SK-N-SH (cell line): ENCODE data around the gene RNF167. TPM values are rescaled to one million over a fixed set of nuclear protein-coding genes. Genes with fewer than 3 reads are reported as not detected.
A peak's percentile ranks its signal among the peaks of the same experiment; 100 is the strongest.

Experiments used
- CTCF ChIA-PET: fragments of 300-600, 350-600 bp; formaldehyde crosslinking; extraction: SDS; loops from one replicate; lab custom pipeline; 2021; lab: Yijun Ruan, JAX
- POLR2A ChIA-PET: fragments of 350-600 bp; sonication (Branson Sonifier 250); formaldehyde crosslinking; extraction: SDS; loops from one replicate; lab custom pipeline; 2020; ENCODE audit warnings: antibody characterized with exemption, inconsistent platforms; lab: Yijun Ruan, JAX
- DNase-seq: peaks from one replicate; pipeline ENCODE4 v3.0.0; 2012
- H2AFZ ChIP-seq: fragments of 200-600 bp; sonication (generic); 2 replicates; pipeline ENCODE4 v1.8.1; 2016; ENCODE audit warnings: antibody characterized with exemption, mild to moderate bottlenecking, low read depth
- H3F3A ChIP-seq: fragments of 200-600 bp; sonication (generic); replicated peaks from 2 replicates; pipeline ENCODE3; 2016; ENCODE audit warnings: antibody characterized with exemption, mild to moderate bottlenecking; ENCODE audit not compliant: insufficient read depth
- H3K27ac ChIP-seq, 2 experiments: fragments of 200-500 bp in 1 of 2; fragments of 200-600 bp in 1 of 2; sonication (Bioruptor generic) in 1 of 2; sonication (generic), shearing (Covaris generic) in 1 of 2; 2 replicates each; pipeline versions ENCODE4 v1.5.1 to v1.6.1; 2014 to 2016; ENCODE audit warnings: low read depth in 2 of 2, inconsistent platforms in 1 of 2, low read length in 1 of 2, mild to moderate bottlenecking in 1 of 2, mixed read lengths in 1 of 2
- H3K27me3 ChIP-seq: fragments of 200-600 bp; sonication (generic), shearing (Covaris generic); 2 replicates; pipeline ENCODE4 v1.6.1; 2016; ENCODE audit warnings: mixed run types; ENCODE audit not compliant: insufficient read depth
- H3K36me3 ChIP-seq, 2 experiments: fragments of 200-500 bp in 1 of 2; fragments of 200-600 bp in 1 of 2; sonication (Bioruptor generic) in 1 of 2; sonication (generic) in 1 of 2; replicated peaks in 1 of 2; 2 replicates each; pipeline versions ENCODE3 to v1.5.1; 2014 to 2016; ENCODE audit warnings: low read length in 1 of 2, mild to moderate bottlenecking in 1 of 2; ENCODE audit not compliant: insufficient read depth in 2 of 2, control insufficient read depth in 1 of 2
- H3K4me1 ChIP-seq, 2 experiments: fragments of 200-500 bp in 1 of 2; fragments of 200-600 bp in 1 of 2; sonication (Bioruptor generic) in 1 of 2; sonication (generic), shearing (Covaris generic) in 1 of 2; 2 replicates each; pipeline versions ENCODE4 v1.5.1 to v1.6.1; 2014 to 2016; ENCODE audit warnings: low read depth in 1 of 2, low read length in 1 of 2, mixed run types in 1 of 2; ENCODE audit not compliant: insufficient read depth in 2 of 2, control insufficient read depth in 1 of 2
- H3K4me2 ChIP-seq: fragments of 200-600 bp; sonication (generic), shearing (Covaris generic); 2 replicates; pipeline ENCODE4 v1.6.1; 2017; ENCODE audit warnings: mixed run types
- H3K4me3 ChIP-seq, 2 experiments: fragments of 200-500 bp in 1 of 2; fragments of 200-600 bp in 1 of 2; sonication (Bioruptor generic) in 1 of 2; sonication (generic), shearing (Covaris generic) in 1 of 2; 2 replicates each; pipeline versions ENCODE4 v1.5.1 to v1.8.1; 2014 to 2016; ENCODE audit warnings: low read depth in 2 of 2, inconsistent platforms in 1 of 2, low read length in 1 of 2, mild to moderate bottlenecking in 1 of 2, mixed read lengths in 1 of 2, moderate library complexity in 1 of 2
- H3K79me2 ChIP-seq: fragments of 200-600 bp; sonication (generic); 2 replicates; pipeline ENCODE4 v1.8.1; 2017; ENCODE audit warnings: mild to moderate bottlenecking; ENCODE audit not compliant: insufficient read depth
- H3K9ac ChIP-seq: fragments of 200-600 bp; sonication (generic); 2 replicates; pipeline ENCODE4 v1.6.1; 2017; ENCODE audit warnings: mixed run types
- H3K9me2 ChIP-seq: fragments of 200-600 bp; sonication (generic); 2 replicates; pipeline ENCODE4 v1.6.1; 2017; ENCODE audit warnings: mixed run types
- H3K9me3 ChIP-seq: fragments of 200-600 bp; sonication (generic); 2 replicates; pipeline ENCODE4 v1.6.1; 2017; ENCODE audit warnings: mixed run types, mild to moderate bottlenecking, moderate library complexity
- H4K20me1 ChIP-seq: fragments of 200-600 bp; sonication (generic); 2 replicates; pipeline ENCODE4 v1.6.1; 2017; ENCODE audit warnings: mild to moderate bottlenecking, mixed run types; ENCODE audit not compliant: insufficient read depth
- ELF1 ChIP-seq: IDR thresholded peaks from 2 replicates; pipeline ENCODE4 v1.4.0; 2012
- FOSL2 ChIP-seq: IDR thresholded peaks from 2 replicates; pipeline ENCODE4 v1.4.0; 2012; ENCODE audit warnings: low read depth, mild to moderate bottlenecking, moderate library complexity, borderline replicate concordance
- FOXJ3 ChIP-seq: sonication (generic); formaldehyde crosslinking; IDR thresholded peaks from 2 replicates; pipeline ENCODE4 v1.5.1; 2020; ENCODE audit warnings: mild to moderate bottlenecking, missing genetic modification reagents
- GATA2 ChIP-seq: sonication (generic); formaldehyde crosslinking; IDR thresholded peaks from 2 replicates; pipeline ENCODE4 v1.5.0; 2020; ENCODE audit warnings: mild to moderate bottlenecking, missing genetic modification reagents
- IRF3 ChIP-seq: fragments of 150-350 bp; IDR thresholded peaks from 2 replicates; pipeline ENCODE4 v1.6.1; 2016; ENCODE audit warnings: mild to moderate bottlenecking, low read depth, low read length
- JUND ChIP-seq: IDR thresholded peaks from 2 replicates; pipeline ENCODE4 v1.4.0; 2012
- NFIC ChIP-seq: IDR thresholded peaks from 2 replicates; pipeline ENCODE4 v1.4.0; 2012; ENCODE audit warnings: borderline replicate concordance
- NRF1 ChIP-seq: IDR thresholded peaks from 2 replicates; pipeline ENCODE4 v1.6.1; 2012; ENCODE audit warnings: low read depth, mild to moderate bottlenecking, low read length
- RCOR1 ChIP-seq: fragments of 150-350 bp; IDR thresholded peaks from 2 replicates; pipeline ENCODE4 v1.6.1; 2017; ENCODE audit warnings: antibody characterized with exemption, low read length
- REST ChIP-seq: IDR thresholded peaks from 2 replicates; pipeline ENCODE4 v1.6.1; 2012; ENCODE audit warnings: mild to moderate bottlenecking, low read depth, low read length, moderate library complexity
- RFX5 ChIP-seq: IDR thresholded peaks from 2 replicates; pipeline ENCODE4 v1.6.1; 2012; ENCODE audit warnings: mild to moderate bottlenecking, improper control_type of control experiment, low read length
- RXRA ChIP-seq: IDR thresholded peaks from 2 replicates; pipeline ENCODE4 v1.4.0; 2012; ENCODE audit warnings: low read depth, mild to moderate bottlenecking, borderline replicate concordance
- SIN3A ChIP-seq: IDR thresholded peaks from 2 replicates; pipeline ENCODE4 v1.6.1; 2012; ENCODE audit warnings: low read depth, mild to moderate bottlenecking, low read length, moderate library complexity, borderline replicate concordance
- TAF1 ChIP-seq: IDR thresholded peaks from 2 replicates; pipeline ENCODE4 v1.6.1; 2012; ENCODE audit warnings: low read depth, mild to moderate bottlenecking, low read length, moderate library complexity, borderline replicate concordance
- TCF12 ChIP-seq: IDR thresholded peaks from 2 replicates; pipeline ENCODE4 v1.4.0; 2012
- TEAD4 ChIP-seq: IDR thresholded peaks from 2 replicates; pipeline ENCODE4 v1.4.0; 2012; ENCODE audit warnings: mild to moderate bottlenecking, borderline replicate concordance; ENCODE audit not compliant: insufficient read depth
- USF1 ChIP-seq: IDR thresholded peaks from 2 replicates; pipeline ENCODE4 v1.4.0; 2012; ENCODE audit warnings: low read depth, borderline replicate concordance
- USF2 ChIP-seq: fragments of 150-350 bp; IDR thresholded peaks from 2 replicates; pipeline ENCODE4 v1.6.1; 2017; ENCODE audit warnings: antibody characterized with exemption, low read length, low read depth, borderline replicate concordance
- WGBS: methylation state at CpG from one replicate; pipeline ENCODE4 v1.1.6; 2017; ENCODE audit warnings: low lambda C conversion rate; 5-methylcytosine and 5-hydroxymethylcytosine counted together
- polyA plus RNA-seq, 3 experiments: library from polyadenylated mRNA; depleted of rRNA; stranded (reverse); fragments of >200 nt; gene quantifications; 2 replicates each; pipeline ENCODE4 v1.2.3, GENCODE V29; 2012

RNF167 gene
- polyA plus RNA-seq, 1 of the 3 experiments (the other 2 are of a cell fraction), result 115 TPM

GRCh38 chr17:4986951-4987766, 47.1 kb downstream of the RNF167 start, which contains the start of gene CAMTA2 (continued):
- TF ChIP-seq REST (no peak), TAF1 (no peak; the same call in 1 of the 2 replicates), RFX5 (no peak), USF1 (0 out of 2 replicates have a peak, but pooled peaks have one; percentile 21), NRF1 (peak; percentile 43; the same call in 1 of the 2 replicates), NFIC (no peak), TEAD4 (no peak), TCF12 (no peak)

- no peak for DNase-seq
- TF ChIP-seq FOSL2 (no peak), GATA2 (CRISPR knock-in tag) (no peak), TAF1 (no peak), JUND (no peak), IRF3 (no peak), ELF1 (no peak), FOXJ3 (CRISPR knock-in tag) (no peak), SIN3A (no peak), RFX5 (no peak), RCOR1 (no peak), USF2 (no peak), RXRA (no peak), REST (no peak)
Observed at GRCh38 chr17:4987767-4988567, 47.9 kb downstream of the RNF167 start.

More at GRCh38 chr17:4987767-4988567, 47.9 kb downstream of the RNF167 start:
- H3K27ac ChIP-seq, result peak overlapping the region; percentile 41 to 74; a peak in 2 of 4 replicates
- no peaks in the 10 kb centered on the region for H3K27me3 ChIP-seq
- no peaks in the 10 kb centered on the region for H4K20me1 ChIP-seq
- H3K79me2 ChIP-seq, result peaks cover 3% of the 10 kb centered on the region; the same call in 1 of the 2 replicates
- peak overlapping the region; percentile 83 to 96 for H3K4me3 ChIP-seq
- H3K9me2 ChIP-seq, result no peaks in the 10 kb centered on the region
- ChIA-PET CTCF (interaction anchor here (0.7 to 5.7 kb wide), 25 partner anchors 9 to 198 kb away, joined by 3 to 54 read pairs (median 5); partner anchors contain the start of genes CHRNE, GP1BA, INCA1 and KIF1C), POLR2A (interaction anchor here (1.1 kb wide), 1 partner anchor 20 kb away, joined by 4 read pairs; the partner anchor contains the start of gene SPAG7)
- H3K9ac ChIP-seq, result peak overlapping the region; percentile 75
- 31% methylated on average over 19 of the region's 30 CpGs for WGBS
- H3K4me2 ChIP-seq, result peak overlapping the region; percentile 92
- no peaks in the 10 kb centered on the region for H3K9me3 ChIP-seq
- peaks cover 9% of the 10 kb centered on the region for H3F3A ChIP-seq
- peaks cover 7 to 18% of the 10 kb centered on the region in 2 experiments; a peak in 2 of 4 replicates for H3K4me1 ChIP-seq
- H3K36me3 ChIP-seq, result no peaks in the 10 kb centered on the region
- H2AFZ ChIP-seq, result peak overlapping the region; percentile 90
